Left colon (tissue), 2 donors: ENCODE measurements around the gene MLLT1. TPM values are rescaled to one million over a fixed set of nuclear protein-coding genes. Genes with fewer than 3 reads are reported as not detected.

Experiments used
- ATAC-seq: fragments of 200-7000 bp; cut with Tn5 transposase; one replicate; pipeline ENCODE4 v1.9.1; 2020; ENCODE audit warnings: mild to moderate bottlenecking, moderate library complexity
- DNase-seq, 2 donors: peaks; one replicate each; pipeline ENCODE4 v3.0.0-alpha.2; 2020
- intact Hi-C, 2 donors: fragments of 100-400 bp; cut with DNase I in 1 of 2; cut with micrococcal nuclease in 1 of 2; formaldehyde crosslinking; loops; one replicate each; pipeline versions ENCODE4 v1.11.2 to v1.14.0; 2022; cut with DNase I, micrococcal nuclease
- total RNA-seq, 2 donors: library from RNA; stranded (reverse); fragmentation: NEBNext Ultra II Directional; extraction: Animal tissue kit (Norgen Biotek cat#: 25700); gene quantifications; one replicate each; pipeline ENCODE4 v1.2.1, GENCODE V29; 2021
- donor health status: DM: no; HTN: no; CAD: no.
- donor health status: DM: yes; HTN: yes; CAD: no.

Gene MLLT1
- total RNA-seq, 2 donors from 2014 or later, result 28.3 to 37.2 TPM

- intact Hi-C loops, result no loop called here
- DNase-seq, result peak; percentile 98 to 99
- peak; percentile 97 for ATAC-seq
Measured at GRCh38 chr19:6199240-6199994, 80.4 kb downstream of the MLLT1 start.

DNA sequence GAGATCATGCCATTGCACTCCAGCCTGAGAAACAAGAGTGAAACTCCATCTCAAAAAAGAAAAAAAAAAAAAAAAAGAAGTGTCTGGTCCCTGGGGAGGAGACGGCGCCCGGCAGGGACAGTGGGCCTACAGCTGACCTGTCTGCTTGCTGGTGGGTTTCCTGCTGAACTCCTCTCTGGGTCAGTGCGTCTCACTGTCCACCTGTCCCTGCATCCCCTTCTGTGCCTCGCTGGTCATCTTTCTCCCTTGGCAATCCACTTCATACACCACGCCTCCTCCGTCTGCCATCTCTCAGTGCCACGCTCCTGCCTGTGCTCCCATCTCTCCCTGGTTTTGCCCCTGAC, 80.9 kb downstream of the MLLT1 start:
- intact Hi-C loops, result no loop called here
- DNase-seq (no peak), ATAC-seq (no peak)

- intact Hi-C loops, result no loop called here
- DNase-seq, result no peak
- no peak for ATAC-seq
Measured at GRCh38 chr19:6196361-6196760, 83.4 kb downstream of the MLLT1 start.

GRCh38 chr19:6188811-6189210, 91.0 kb downstream of the MLLT1 start:
- DNase-seq (no peak), ATAC-seq (no peak)
- intact Hi-C loops, result no loop called here

DNA sequence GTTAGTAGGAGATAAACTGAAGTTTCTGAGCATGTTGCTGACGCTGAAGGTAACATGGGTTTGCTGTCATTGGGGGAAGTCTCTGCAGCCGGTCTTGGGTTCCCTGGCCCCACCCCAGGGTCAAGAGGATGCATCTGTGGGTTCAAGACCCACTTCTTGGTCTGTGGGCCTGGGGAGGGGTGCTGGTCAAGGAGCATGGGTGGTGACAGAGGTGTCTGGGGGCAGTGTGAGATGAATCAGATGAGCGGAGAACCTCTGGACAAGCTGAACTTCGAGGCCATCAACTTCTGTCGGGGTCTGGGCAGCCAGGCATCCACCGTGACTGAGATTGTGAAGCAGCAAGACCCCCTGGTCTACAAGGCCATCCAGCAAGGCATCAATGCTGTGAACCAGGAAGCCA, 92.4 kb downstream of the MLLT1 start:
- ATAC-seq, result no peak
- DNase-seq, result no peak
- intact Hi-C loops, result no loop called here

GRCh38 chr19:6185835-6186834, 93.6 kb downstream of the MLLT1 start:
- DNase-seq (no peak), ATAC-seq (no peak)
- intact Hi-C loops, result no loop called here

GRCh38 chr19:6185093-6185834, 94.5 kb downstream of the MLLT1 start:
- intact Hi-C loops, result no loop called here
- DNase-seq (no peak), ATAC-seq (no peak)

GRCh38 chr19:6181119-6181518, 98.7 kb downstream of the MLLT1 start:
- intact Hi-C loops, result no loop called here
- DNase-seq, result no peak
- no peak for ATAC-seq

DNA sequence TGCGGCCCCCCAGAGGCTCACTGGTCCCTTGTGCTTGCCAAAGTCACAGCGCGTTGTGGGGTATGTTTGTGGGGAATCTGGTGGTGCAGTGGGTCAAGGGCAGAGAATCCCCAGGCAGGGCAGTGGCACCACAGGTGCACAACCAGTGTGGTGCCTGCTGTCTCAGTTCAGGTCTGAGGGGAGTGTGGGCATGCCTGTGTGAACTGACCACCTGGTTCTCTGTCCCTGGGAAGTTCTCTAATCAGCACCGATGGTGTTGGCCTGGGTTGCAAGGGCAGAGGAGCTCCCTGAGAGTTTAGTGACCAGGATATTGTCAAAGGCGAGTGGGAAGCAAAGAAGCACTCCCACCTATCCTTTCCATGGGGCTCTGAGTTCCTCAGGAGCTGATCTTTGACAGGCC, 106.6 kb downstream of the MLLT1 start:
- DNase-seq (no peak), ATAC-seq (no peak)
- intact Hi-C loops, result no loop called here

DNA sequence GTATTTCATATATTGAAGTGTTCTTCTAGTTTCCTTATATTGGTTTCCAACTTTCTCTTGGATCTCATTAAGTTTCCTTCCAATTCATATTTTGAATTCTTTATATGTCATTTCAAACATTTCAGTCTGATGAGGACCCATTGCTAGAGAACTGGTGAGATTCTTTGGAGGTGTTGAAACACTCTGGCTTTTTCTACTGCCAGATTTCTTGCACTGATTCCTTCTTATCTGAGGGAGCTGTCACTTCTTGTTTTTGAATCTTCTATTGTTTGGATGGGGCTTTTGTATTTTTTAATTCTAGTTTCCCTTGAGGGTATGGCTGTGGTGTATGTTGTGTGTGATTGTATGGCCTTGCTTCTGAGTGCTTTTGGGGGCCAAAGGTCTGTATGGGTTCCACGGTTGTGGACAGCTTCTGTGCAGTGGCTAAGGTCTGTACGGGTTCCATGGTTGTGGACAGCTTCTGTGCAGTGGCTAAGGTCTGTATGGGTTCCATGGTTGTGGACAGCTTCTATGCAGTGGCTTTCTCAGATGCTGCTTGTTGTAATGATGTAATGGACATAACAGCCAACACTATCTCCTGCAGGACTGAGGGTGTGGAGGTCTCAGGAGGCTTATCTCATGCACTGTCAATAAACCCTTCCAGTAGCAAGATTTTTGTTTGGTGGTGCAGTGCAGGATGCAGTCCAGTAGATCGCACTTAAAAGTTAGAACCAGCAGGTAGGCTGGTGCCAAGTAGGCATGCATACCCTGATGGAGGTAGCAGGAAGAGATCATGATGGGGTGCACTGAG, 107.5 kb downstream of the MLLT1 start:
- DNase-seq (no peak), ATAC-seq (no peak)
- intact Hi-C loops, result no loop called here

- ATAC-seq, result no peak
Measured at GRCh38 chr19:6167115-6167514, 112.7 kb downstream of the MLLT1 start.

GRCh38 chr19:6164906-6165531, 114.8 kb downstream of the MLLT1 start:
- intact Hi-C loops, result no loop called here
- DNase-seq (no peak), ATAC-seq (no peak)

More at GRCh38 chr19:6167115-6167514, 112.7 kb downstream of the MLLT1 start:
- intact Hi-C loops, result no loop called here
- DNase-seq, result no peak

DNA sequence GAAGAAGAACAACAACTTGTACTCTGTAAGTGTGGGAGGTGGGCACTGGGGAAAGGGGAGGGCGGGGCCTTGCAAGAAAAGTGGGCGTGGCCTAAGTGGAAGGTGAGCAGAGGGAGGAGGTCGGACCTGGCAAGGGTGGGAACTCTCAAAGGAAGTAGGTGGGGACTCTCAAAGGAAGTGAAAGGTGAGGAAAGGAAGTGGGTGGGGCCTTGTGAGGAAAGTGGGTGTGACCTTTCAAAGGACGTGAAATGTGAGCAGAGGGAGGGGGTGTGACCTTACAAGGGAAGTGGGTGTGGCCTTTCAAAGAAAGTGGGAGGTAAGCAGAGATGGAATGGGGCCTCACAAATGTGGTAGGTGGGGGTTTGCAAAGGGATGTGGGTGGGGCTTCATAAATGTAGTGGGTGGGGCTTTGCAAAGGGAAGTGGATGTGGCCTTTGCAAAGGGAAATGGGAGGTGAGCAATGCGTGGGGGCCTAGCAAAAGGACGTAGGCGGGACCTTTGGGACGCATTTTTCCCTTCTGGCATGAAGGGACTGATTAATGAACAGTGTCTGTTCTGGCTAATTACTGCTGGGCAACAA, 118.4 kb downstream of the MLLT1 start:
- peak; percentile 7 to 28 for DNase-seq
- peak; percentile 58 for ATAC-seq
- intact Hi-C loops, result no loop called here

Other genes starting within 250 kb of the MLLT1 start
- 1 to 10 TPM; 6.6 to 8.5 TPM for gene RFX2, start 169.5 kb downstream of the MLLT1 start, total RNA-seq
- gene ACSBG2, start 144.3 kb downstream of the MLLT1 start, total RNA-seq, result not detected
- not detected for gene ACER1, start 53.6 kb upstream of the MLLT1 start, total RNA-seq
- 10 to 100 TPM; 65.1 to 71.1 TPM for gene CLPP, start 81.6 kb upstream of the MLLT1 start, total RNA-seq
- gene ALKBH7, start 92.8 kb upstream of the MLLT1 start, total RNA-seq, result 100 to 1,000 TPM; 134 to 154 TPM
- gene PSPN, start 96.0 kb upstream of the MLLT1 start, total RNA-seq, result 1 to 10 TPM; 2.5 to 3.8 TPM
- gene GTF2F1, start 113.2 kb upstream of the MLLT1 start, total RNA-seq, result 10 to 100 TPM; 52.7 to 58.9 TPM
- gene KHSRP, start 144.8 kb upstream of the MLLT1 start, total RNA-seq, result 100 to 1,000 TPM; 191 to 214 TPM
- gene SLC25A41, start 153.8 kb upstream of the MLLT1 start, total RNA-seq, result under 1 TPM; 0.47 to 0.85 TPM
- 100 to 1,000 TPM; 126 to 163 TPM for gene SLC25A23, start 179.8 kb upstream of the MLLT1 start, total RNA-seq
- 100 to 1,000 TPM; 106 to 148 TPM for gene CRB3, start 184.3 kb upstream of the MLLT1 start, total RNA-seq
- gene DENND1C, start 201.8 kb upstream of the MLLT1 start, total RNA-seq, result 1 to 10 TPM; 2.8 TPM
- gene TUBB4A, start 222.3 kb upstream of the MLLT1 start, total RNA-seq, result 1 to 10 TPM; 1.1 to 1.7 TPM